Small intestine (tissue), 7 donors: Measurements from ENCODE around the gene DCBLD2. TPM values are rescaled to one million over a fixed set of nuclear protein-coding genes. Genes with fewer than 3 reads are reported as not detected.

Source experiments
- DNase-seq, 2 donors: peaks; one replicate each; pipeline versions ENCODE4 v3.0.0 to v3.0.0-alpha.2; 2013
- FAIRE-seq: peaks from 2 replicates; lab custom pipeline; 2012; peaks lifted over from hg19 to GRCh38; lab: Jason Lieb, UNC
- H3K27ac ChIP-seq, 3 donors: one replicate each; pipeline ENCODE4 v1.5.1; 2013; ENCODE audit warnings: low read length in 2 of 3, mild to moderate bottlenecking in 2 of 3, control low read depth in 1 of 3, inconsistent platforms in 1 of 3, low read depth in 1 of 3, moderate library complexity in 1 of 3
- H3K27me3 ChIP-seq, 3 donors: one replicate each; pipeline ENCODE4 v1.6.1; 2013; ENCODE audit warnings: low read length in 3 of 3, inconsistent platforms in 1 of 3; ENCODE audit not compliant: control insufficient read depth in 3 of 3, insufficient read depth in 3 of 3
- H3K36me3 ChIP-seq, 3 donors: one replicate each; pipeline ENCODE4 v1.6.1; 2013; ENCODE audit warnings: low read length in 3 of 3, inconsistent platforms in 1 of 3, low read depth in 1 of 3, mild to moderate bottlenecking in 1 of 3, moderate library complexity in 1 of 3; ENCODE audit not compliant: control insufficient read depth in 3 of 3, insufficient read depth in 2 of 3
- H3K4me1 ChIP-seq, 3 donors: one replicate each; pipeline ENCODE4 v1.6.1; 2013; ENCODE audit warnings: low read length in 2 of 3, inconsistent platforms in 1 of 3, low read depth in 1 of 3, mild to moderate bottlenecking in 1 of 3, moderate library complexity in 1 of 3; ENCODE audit not compliant: control insufficient read depth in 3 of 3, insufficient read depth in 2 of 3
- H3K4me3 ChIP-seq, 3 donors: one replicate each; pipeline ENCODE4 v1.5.1; 2013; ENCODE audit warnings: low read length in 3 of 3, control low read depth in 1 of 3, inconsistent platforms in 1 of 3, low read depth in 1 of 3, mild to moderate bottlenecking in 1 of 3, moderate library complexity in 1 of 3
- H3K9me3 ChIP-seq, 2 donors: one replicate each; pipeline ENCODE4 v1.6.1; 2013; ENCODE audit warnings: low read depth in 1 of 2, low read length in 1 of 2; ENCODE audit not compliant: control insufficient read depth in 2 of 2, insufficient read depth in 1 of 2
- WGBS, 3 donors: extraction: QIAGEN DNeasy Blood & Tissue Kit; methylation state at CpG; one replicate each; pipeline ENCODE4 v1.1.7; 2013; 5-methylcytosine and 5-hydroxymethylcytosine counted together
- polyA plus RNA-seq, 4 donors: library from polyadenylated mRNA; stranded (reverse) in 3 of 4; unstranded in 1 of 4; fragments of 200-250 nt in 3 of 4; fragments of 120-200 nt in 1 of 4; gene quantifications; one replicate each; pipeline versions ENCODE4 v1.2.1 to v1.2.3, GENCODE V29; 2013
- donor health status: healthy with polysubstance abuse.
- donor health status: control.
- donor health status: control.
- donor health status: Bipolar disorder and iron deficiency.
- donor health status: healthy.

Gene DCBLD2
- polyA plus RNA-seq, 4 donors = 0.22 to 10.0 (median 2.0) TPM

GRCh38 chr3:98897701-98898100 is 3.8 kb downstream of the DCBLD2 start:
- Histone ChIP-seq H3K27ac (no peak overlapping the region), H3K4me1 (peaks cover 0 to 4% (median 3%) of the 10 kb centered on the region in 3 donors), H3K27me3 (no peaks in the 10 kb centered on the region), H3K9me3 (no peaks in the 10 kb centered on the region), H3K36me3 (no peaks in the 10 kb centered on the region), H3K4me3 (no peak overlapping the region)
- WGBS, 3 donors = 41 to 44% (median 41%) methylated on average over 1 of the region's 1 CpG
- no peak for DNase-seq
- FAIRE-seq = no peak

DNA sequence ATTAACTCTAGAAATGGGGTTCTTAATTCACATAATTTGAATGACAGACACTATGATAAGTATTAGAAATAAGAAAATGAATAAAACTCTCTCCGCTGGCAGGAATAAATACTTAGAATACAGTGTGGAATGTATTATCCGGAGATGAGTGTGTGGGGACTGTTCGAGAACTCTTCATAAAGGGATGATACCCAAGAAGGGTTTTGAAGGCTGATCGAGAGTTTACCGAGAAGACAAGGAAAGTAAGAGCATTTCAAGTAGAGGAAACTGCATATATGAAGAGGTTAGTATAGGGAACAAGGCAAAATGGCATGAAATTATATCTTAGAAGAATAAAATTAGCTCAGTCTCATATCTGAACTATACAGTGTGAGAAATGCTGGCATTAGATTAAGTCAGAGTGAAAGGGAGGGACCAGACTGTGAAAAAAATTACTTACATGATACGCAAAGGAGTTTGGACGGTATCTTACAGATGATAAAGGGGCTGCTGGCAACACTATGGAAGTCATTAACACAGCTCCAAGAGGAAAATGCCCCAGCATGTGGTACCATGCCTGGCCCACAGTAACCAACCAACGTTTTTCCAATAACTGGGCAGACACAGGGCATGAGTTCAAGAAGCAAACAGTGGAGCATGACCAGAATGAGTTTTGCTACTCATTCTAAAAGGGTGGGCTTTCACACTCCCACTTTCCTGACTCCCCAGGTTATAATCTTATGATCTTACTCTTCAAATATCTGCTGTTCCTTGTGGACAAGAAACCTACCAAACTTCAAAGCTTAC is 6.5 kb downstream of the DCBLD2 start:
- H3K36me3 ChIP-seq = no peaks in the 10 kb centered on the region
- H3K9me3 ChIP-seq = no peaks in the 10 kb centered on the region
- WGBS, 3 donors = 89 to 91% (median 90%) methylated on average over 8 of the region's 8 CpGs
- H3K4me3 ChIP-seq = no peak overlapping the region
- H3K27me3 ChIP-seq = no peaks in the 10 kb centered on the region
- FAIRE-seq (no peak), DNase-seq (no peak)
- peaks cover 0 to 5% (median 0%) of the 10 kb centered on the region in 3 donors for H3K4me1 ChIP-seq
- no peak overlapping the region for H3K27ac ChIP-seq

DNA sequence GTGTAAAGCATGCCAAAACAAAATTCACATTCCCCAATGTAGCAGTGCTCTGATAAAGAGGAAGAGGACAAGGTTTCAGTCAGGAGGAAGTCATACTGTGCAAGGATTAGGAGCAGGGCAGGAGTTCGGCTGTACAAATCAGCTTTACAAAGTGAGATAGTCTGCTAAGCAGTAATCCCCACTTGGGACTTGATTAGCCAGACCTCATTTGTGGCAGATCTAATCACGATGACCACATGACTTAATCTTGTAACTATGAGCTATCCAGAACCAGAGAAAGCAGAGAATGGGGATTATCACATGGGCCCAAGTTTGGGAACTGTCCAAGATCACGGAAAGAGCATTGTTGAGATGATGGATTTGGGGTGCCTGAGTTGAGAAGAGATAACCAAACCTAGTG is 7.8 kb downstream of the DCBLD2 start:
- Histone ChIP-seq H3K27ac (no peak overlapping the region), H3K9me3 (no peaks in the 10 kb centered on the region), H3K4me1 (peaks cover 0 to 5% (median 0%) of the 10 kb centered on the region in 3 donors), H3K4me3 (no peak overlapping the region), H3K36me3 (no peaks in the 10 kb centered on the region), H3K27me3 (no peaks in the 10 kb centered on the region)
- WGBS, 3 donors = 36 to 44% (median 43%) methylated on average over 3 of the region's 3 CpGs
- DNase-seq (no peak), FAIRE-seq (no peak)

- WGBS, 3 donors = 94 to 100% (median 98%) methylated on average over 3 of the region's 3 CpGs
- H3K27ac ChIP-seq = no peak overlapping the region
- no peak overlapping the region for H3K4me3 ChIP-seq
- FAIRE-seq (no peak), DNase-seq (no peak)
- H3K4me1 ChIP-seq = peaks cover 0 to 5% (median 0%) of the 10 kb centered on the region in 3 donors
- no peaks in the 10 kb centered on the region for H3K36me3 ChIP-seq
- no peaks in the 10 kb centered on the region for H3K9me3 ChIP-seq
- no peaks in the 10 kb centered on the region for H3K27me3 ChIP-seq
Measured at GRCh38 chr3:98892263-98892662, 9.2 kb downstream of the DCBLD2 start.

GRCh38 chr3:98890965-98891910 is 10.3 kb downstream of the DCBLD2 start:
- FAIRE-seq (no peak), DNase-seq (no peak)
- H3K9me3 ChIP-seq = no peaks in the 10 kb centered on the region
- no peaks in the 10 kb centered on the region for H3K27me3 ChIP-seq
- 51 to 65% (median 61%) methylated on average over 3 of the region's 3 CpGs for WGBS, 3 donors
- no peak overlapping the region for H3K4me3 ChIP-seq
- H3K27ac ChIP-seq = no peak overlapping the region
- no peaks in the 10 kb centered on the region for H3K36me3 ChIP-seq
- H3K4me1 ChIP-seq = peaks cover 0 to 5% (median 0%) of the 10 kb centered on the region in 3 donors

DNA sequence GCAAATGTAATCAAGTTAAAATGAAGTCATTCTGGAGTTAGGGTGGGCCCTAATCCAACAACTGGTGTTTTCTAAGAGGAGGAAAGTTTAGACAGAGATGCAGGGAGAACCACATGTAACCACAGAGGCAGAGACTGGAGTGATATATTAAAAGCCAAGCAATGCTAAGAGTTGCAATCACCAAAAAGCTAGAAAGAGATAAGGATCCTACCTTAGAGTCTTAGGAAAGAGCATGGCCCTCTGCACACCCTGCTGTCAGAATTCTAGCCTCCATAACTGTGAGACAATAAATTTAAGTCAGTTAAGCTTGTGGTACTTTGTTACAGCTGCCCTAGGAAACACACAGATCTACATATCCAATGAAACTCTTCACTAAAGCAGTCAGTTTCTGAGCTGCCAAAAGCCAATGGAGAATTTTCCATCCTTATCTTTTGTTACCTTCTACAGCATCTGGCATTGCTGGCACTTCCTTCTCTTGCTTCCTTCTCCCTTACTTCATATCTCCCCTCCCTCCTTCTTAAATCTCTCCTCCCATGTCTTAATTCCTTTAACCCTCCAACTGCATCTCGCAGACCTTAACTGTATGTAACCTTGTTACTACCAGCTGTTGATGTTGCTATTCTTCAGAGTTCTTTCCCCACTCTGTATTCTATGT is 11.2 kb downstream of the DCBLD2 start:
- H3K27me3 ChIP-seq = no peaks in the 10 kb centered on the region
- DNase-seq (no peak), FAIRE-seq (no peak)
- peaks cover 0 to 5% (median 0%) of the 10 kb centered on the region in 3 donors for H3K4me1 ChIP-seq
- no peaks in the 10 kb centered on the region for H3K36me3 ChIP-seq
- no peak overlapping the region for H3K4me3 ChIP-seq
- no peaks in the 10 kb centered on the region for H3K9me3 ChIP-seq
- no peak overlapping the region for H3K27ac ChIP-seq
- 69 to 86% (median 84%) methylated on average over 1 of the region's 1 CpG for WGBS, 3 donors

- FAIRE-seq = no peak
- no peak for DNase-seq
- no peaks in the 10 kb centered on the region for H3K9me3 ChIP-seq
- H3K36me3 ChIP-seq = no peaks in the 10 kb centered on the region
- no peaks in the 10 kb centered on the region for H3K27me3 ChIP-seq
- H3K4me1 ChIP-seq = peaks cover 0 to 5% (median 0%) of the 10 kb centered on the region in 3 donors
- no peak overlapping the region for H3K27ac ChIP-seq
- no peak overlapping the region for H3K4me3 ChIP-seq
- WGBS, 3 donors = 79 to 90% (median 86%) methylated on average over 1 of the region's 1 CpG
Measured at GRCh38 chr3:98887684-98888083, 13.8 kb downstream of the DCBLD2 start.

GRCh38 chr3:98886525-98886924 is 15.0 kb downstream of the DCBLD2 start:
- WGBS, 3 donors = 59 to 73% (median 67%) methylated on average over 2 of the region's 2 CpGs

More at GRCh38 chr3:98886525-98886924, 15.0 kb downstream of the DCBLD2 start:
- FAIRE-seq = no peak
- DNase-seq = no peak
- Histone ChIP-seq H3K4me3 (no peak overlapping the region), H3K36me3 (no peaks in the 10 kb centered on the region), H3K27ac (no peak overlapping the region), H3K9me3 (no peaks in the 10 kb centered on the region), H3K27me3 (no peaks in the 10 kb centered on the region), H3K4me1 (peaks cover 0 to 5% (median 0%) of the 10 kb centered on the region in 3 donors)
